Measurements from ENCODE around the gene SPOP.

SPOP gene

GRCh38 chr17:49581648-49581998 is 96.3 kb downstream of the SPOP start:
- TF ChIP-seq SIN3A (IDR thresholded peaks at IDR 0.05; ENCODE audit: borderline replicate concordance, insufficient read depth, low read length) (no peak), FOXP2 (optimal IDR thresholded peaks at IDR 0.05; ENCODE audit: borderline replicate concordance, extremely low read depth, extremely low read length, insufficient read depth) (no peak), TAF1 (IDR thresholded peaks at IDR 0.05; ENCODE audit: borderline replicate concordance, insufficient read depth, low read length) (no peak), REST (IDR thresholded peaks at IDR 0.05; ENCODE audit: insufficient read depth in 1 of 2, low read depth in 2 of 2, low read length in 2 of 2) (no peak), POLR2AphosphoS5 (IDR thresholded peaks at IDR 0.05; ENCODE audit: low read depth, low read length) (no peak)

GRCh38 chr17:49580981-49581647 is 96.8 kb downstream of the SPOP start:
- TF ChIP-seq POLR2AphosphoS5 (IDR thresholded peaks at IDR 0.05; ENCODE audit: low read depth, low read length) = no peak
- no peak for TF ChIP-seq FOXP2 (optimal IDR thresholded peaks at IDR 0.05; ENCODE audit: borderline replicate concordance, extremely low read depth, extremely low read length, insufficient read depth)
- no peak for TF ChIP-seq TAF1 (IDR thresholded peaks at IDR 0.05; ENCODE audit: borderline replicate concordance, insufficient read depth, low read length)
- TF ChIP-seq SIN3A (IDR thresholded peaks at IDR 0.05; ENCODE audit: borderline replicate concordance, insufficient read depth, low read length) = no peak
- no peak for TF ChIP-seq REST (IDR thresholded peaks at IDR 0.05; ENCODE audit: insufficient read depth in 1 of 2, low read depth in 2 of 2, low read length in 2 of 2)

GRCh38 chr17:49580055-49580721 is 97.7 kb downstream of the SPOP start:
- TF ChIP-seq FOXP2 (optimal IDR thresholded peaks at IDR 0.05; ENCODE audit: borderline replicate concordance, extremely low read depth, extremely low read length, insufficient read depth) = no peak
- no peak for TF ChIP-seq REST (IDR thresholded peaks at IDR 0.05; ENCODE audit: insufficient read depth in 1 of 2, low read depth in 2 of 2, low read length in 2 of 2)
- TF ChIP-seq POLR2AphosphoS5 (IDR thresholded peaks at IDR 0.05; ENCODE audit: low read depth, low read length) = no peak
- TF ChIP-seq SIN3A (IDR thresholded peaks at IDR 0.05; ENCODE audit: borderline replicate concordance, insufficient read depth, low read length) = no peak
- TF ChIP-seq TAF1 (IDR thresholded peaks at IDR 0.05; ENCODE audit: borderline replicate concordance, insufficient read depth, low read length) = no peak

GRCh38 chr17:49579522-49579921 is 98.4 kb downstream of the SPOP start:
- no peak for TF ChIP-seq REST (IDR thresholded peaks at IDR 0.05; ENCODE audit: insufficient read depth in 1 of 2, low read depth in 2 of 2, low read length in 2 of 2)
- no peak for TF ChIP-seq POLR2AphosphoS5 (IDR thresholded peaks at IDR 0.05; ENCODE audit: low read depth, low read length)
- TF ChIP-seq FOXP2 (optimal IDR thresholded peaks at IDR 0.05; ENCODE audit: borderline replicate concordance, extremely low read depth, extremely low read length, insufficient read depth) = no peak
- no peak for TF ChIP-seq TAF1 (IDR thresholded peaks at IDR 0.05; ENCODE audit: borderline replicate concordance, insufficient read depth, low read length)
- TF ChIP-seq SIN3A (IDR thresholded peaks at IDR 0.05; ENCODE audit: borderline replicate concordance, insufficient read depth, low read length) = no peak
